HFFc6 (cell line): ENCODE measurements around the gene PPIB. TPM values are rescaled to one million over a fixed set of nuclear protein-coding genes. Genes with fewer than 3 reads are reported as not detected.
"Not testable (repeated sequence)": the region's sequence is repeated elsewhere in the genome, so short reads cannot be mapped to it uniquely, and the experiment has no call there.

ENCODE experiments used
- DNase-seq: peaks from one replicate; pipeline ENCODE4 v3.0.0-alpha.2; 2018
- H3K27ac Mint-ChIP-seq: 2 replicates; pipeline ENCODE4 v1.8.0; 2020; ENCODE audit warnings: mild to moderate bottlenecking, mixed read lengths
- H3K27me3 Mint-ChIP-seq: 2 replicates; pipeline ENCODE4 v1.8.0; 2021; ENCODE audit warnings: mild to moderate bottlenecking, moderate library complexity, mixed read lengths; ENCODE audit not compliant: insufficient read depth
- H3K36me3 Mint-ChIP-seq: 2 replicates; pipeline ENCODE4 v1.8.0; 2021; ENCODE audit warnings: low read depth, mixed read lengths
- H3K4me1 Mint-ChIP-seq: 2 replicates; pipeline ENCODE4 v1.8.0; 2020; ENCODE audit warnings: low read depth, mixed read lengths
- H3K4me3 Mint-ChIP-seq: 2 replicates; pipeline ENCODE4 v1.8.0; 2020; ENCODE audit warnings: mild to moderate bottlenecking, moderate library complexity, mixed read lengths
- H3K9me3 Mint-ChIP-seq: 2 replicates; pipeline ENCODE4 v1.8.0; 2020; ENCODE audit warnings: mild to moderate bottlenecking, mixed read lengths
- total RNA-seq, 6 experiments: library from RNA; stranded (reverse); fragmentation: NEBNext Ultra II Directional; extraction: Animal tissue kit (Norgen Biotek cat#: 25700); gene quantifications; 2 replicates in 1 of 6; 3 replicates in 5 of 6; pipeline ENCODE4 v1.2.3, GENCODE V29; 2021
- TF ChIP-seq, protein P1 (sequence below): fragments of 200-600 bp; sonication (generic); IDR thresholded peaks from 2 replicates; pipeline ENCODE4 v1.5.0; 2021; ENCODE audit warnings: antibody characterized with exemption, mild to moderate bottlenecking

The PPIB gene
- total RNA-seq, 6 experiments from 2014 or later: 1,000 to 1,254 (median 1,048) TPM

DNA sequence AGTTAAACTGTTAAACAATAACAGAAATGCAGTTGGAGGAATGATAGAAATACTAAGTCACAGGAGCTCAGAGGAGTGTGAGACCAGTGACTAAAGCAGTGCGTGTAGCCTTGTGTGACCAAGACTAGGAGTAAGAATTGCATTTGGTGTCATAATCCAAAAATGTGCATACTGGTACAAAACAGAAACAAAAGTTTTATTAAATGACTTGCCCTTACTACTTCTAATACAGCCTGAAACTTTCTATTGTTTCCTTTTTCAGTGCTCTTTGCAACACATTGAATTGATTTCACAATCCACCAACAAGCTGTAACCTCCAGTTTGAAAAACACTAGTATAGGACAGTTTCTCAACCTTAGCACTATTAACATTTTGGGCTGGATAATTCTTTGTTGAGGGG lies 49.9 kb downstream of the PPIB start:
- Mint-ChIP-seq H3K4me3 (no peak overlapping the region), H3K9me3 (no peaks in the 10 kb centered on the region), H3K4me1 (peaks cover 28% of the 10 kb centered on the region), H3K27ac (peak overlapping the region; percentile 17), H3K27me3 (peaks cover 2% of the 10 kb centered on the region), H3K36me3 (peaks cover 14% of the 10 kb centered on the region)
- TF ChIP-seq, protein P1, sequence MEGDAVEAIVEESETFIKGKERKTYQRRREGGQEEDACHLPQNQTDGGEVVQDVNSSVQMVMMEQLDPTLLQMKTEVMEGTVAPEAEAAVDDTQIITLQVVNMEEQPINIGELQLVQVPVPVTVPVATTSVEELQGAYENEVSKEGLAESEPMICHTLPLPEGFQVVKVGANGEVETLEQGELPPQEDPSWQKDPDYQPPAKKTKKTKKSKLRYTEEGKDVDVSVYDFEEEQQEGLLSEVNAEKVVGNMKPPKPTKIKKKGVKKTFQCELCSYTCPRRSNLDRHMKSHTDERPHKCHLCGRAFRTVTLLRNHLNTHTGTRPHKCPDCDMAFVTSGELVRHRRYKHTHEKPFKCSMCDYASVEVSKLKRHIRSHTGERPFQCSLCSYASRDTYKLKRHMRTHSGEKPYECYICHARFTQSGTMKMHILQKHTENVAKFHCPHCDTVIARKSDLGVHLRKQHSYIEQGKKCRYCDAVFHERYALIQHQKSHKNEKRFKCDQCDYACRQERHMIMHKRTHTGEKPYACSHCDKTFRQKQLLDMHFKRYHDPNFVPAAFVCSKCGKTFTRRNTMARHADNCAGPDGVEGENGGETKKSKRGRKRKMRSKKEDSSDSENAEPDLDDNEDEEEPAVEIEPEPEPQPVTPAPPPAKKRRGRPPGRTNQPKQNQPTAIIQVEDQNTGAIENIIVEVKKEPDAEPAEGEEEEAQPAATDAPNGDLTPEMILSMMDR: no peak
- DNase-seq: peak; percentile 19

DNA sequence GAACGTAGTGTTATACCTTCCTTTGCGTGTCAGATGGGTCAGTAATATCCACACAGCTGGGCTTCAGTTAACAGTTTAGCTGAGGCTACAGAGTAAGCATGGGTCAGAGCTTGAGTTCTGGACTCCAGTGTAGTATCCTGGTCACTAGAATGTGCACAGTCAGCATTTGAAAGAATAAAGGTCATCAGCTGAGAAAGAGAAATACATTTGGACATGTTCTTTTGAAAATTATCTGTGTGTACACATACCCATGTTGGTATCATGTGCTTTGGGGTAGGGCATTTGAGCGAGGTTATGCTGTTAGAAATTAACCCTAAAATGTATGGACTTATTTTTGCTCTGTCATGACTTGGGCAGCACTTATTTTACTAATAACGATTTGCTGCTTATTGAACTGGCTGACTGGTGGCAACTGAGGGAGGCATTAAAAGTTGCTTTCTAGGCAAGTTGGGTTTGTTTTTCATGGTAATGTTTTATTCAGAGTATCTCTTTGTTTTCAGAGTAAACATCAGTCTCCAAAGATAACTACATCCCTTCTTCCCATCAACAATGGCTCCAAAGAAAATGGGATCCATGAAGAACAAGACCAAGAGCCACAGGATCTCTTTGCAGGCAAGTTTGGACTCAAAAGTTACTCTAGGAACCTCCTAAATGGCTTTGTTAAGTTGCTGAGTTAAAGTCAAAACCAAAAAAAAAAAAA lies 50.6 kb downstream of the PPIB start:
- H3K27me3 Mint-ChIP-seq: peaks cover 2% of the 10 kb centered on the region
- TF ChIP-seq, protein P1: no peak
- no peak for DNase-seq
- H3K36me3 Mint-ChIP-seq: peaks cover 11% of the 10 kb centered on the region; the same call in 1 of the 2 replicates
- no peaks in the 10 kb centered on the region for H3K9me3 Mint-ChIP-seq
- peak overlapping the region; percentile 17 for H3K27ac Mint-ChIP-seq
- peaks cover 28% of the 10 kb centered on the region for H3K4me1 Mint-ChIP-seq
- no peak overlapping the region for H3K4me3 Mint-ChIP-seq

DNA sequence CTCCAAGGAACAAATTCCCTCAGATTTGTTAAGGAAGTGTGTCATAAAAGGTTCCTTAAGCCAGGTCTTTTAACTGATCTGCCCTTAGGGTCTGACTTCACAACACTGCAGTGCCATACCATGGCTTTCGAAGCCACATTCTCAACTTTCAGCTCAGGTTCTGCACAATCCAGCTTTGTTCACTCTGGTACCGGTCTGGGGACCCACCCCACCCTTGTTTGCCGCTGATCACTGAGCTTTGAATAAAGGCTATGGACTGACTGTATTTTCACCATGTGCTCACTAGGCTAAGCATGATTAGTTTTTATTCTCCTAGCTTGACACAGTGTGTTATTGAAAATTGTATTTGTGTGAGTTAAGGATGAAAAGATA lies 51.2 kb downstream of the PPIB start:
- Mint-ChIP-seq H3K4me3 (no peak overlapping the region), H3K27ac (no peak overlapping the region), H3K27me3 (peaks cover 2% of the 10 kb centered on the region), H3K4me1 (peaks cover 28% of the 10 kb centered on the region), H3K9me3 (no peaks in the 10 kb centered on the region), H3K36me3 (peaks cover 11% of the 10 kb centered on the region; the same call in 1 of the 2 replicates)
- TF ChIP-seq, protein P1: no peak
- DNase-seq: no peak

DNA sequence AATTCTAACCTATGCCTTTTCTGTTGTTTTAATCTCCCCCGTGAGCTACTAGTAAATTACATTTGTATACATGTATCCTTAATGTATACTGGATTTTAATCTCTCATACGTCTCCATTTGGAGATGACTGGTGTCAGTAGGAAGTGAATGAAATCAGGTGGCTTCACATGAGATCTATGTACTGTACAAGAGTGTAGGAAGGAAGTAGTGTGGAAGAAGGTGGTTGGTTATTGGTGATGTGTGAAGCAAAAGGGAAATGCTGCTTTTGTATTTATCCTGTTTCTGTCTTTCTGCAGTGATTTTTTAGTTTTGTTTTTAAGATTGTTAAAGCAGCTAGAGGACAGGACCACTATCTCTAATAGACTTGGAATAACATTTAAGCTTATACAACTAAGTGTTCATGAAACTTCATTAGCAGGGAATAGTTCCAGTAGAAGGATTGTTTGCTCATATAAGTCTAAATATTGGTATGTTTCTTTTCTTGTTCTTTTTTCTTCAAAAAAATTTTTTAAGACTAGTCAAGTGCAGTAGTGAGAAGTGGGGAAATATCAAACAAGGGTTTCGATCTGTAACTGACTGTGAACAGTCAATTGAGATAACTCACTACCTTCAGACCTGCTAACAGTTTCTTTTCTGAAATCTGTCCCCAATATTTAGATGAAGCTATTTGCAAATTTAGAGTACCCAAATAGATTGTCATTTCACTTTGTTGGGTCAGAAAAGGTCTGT lies 51.7 kb downstream of the PPIB start:
- Mint-ChIP-seq H3K4me3 (no peak overlapping the region), H3K36me3 (peaks cover 10% of the 10 kb centered on the region; the same call in 1 of the 2 replicates), H3K4me1 (peaks cover 28% of the 10 kb centered on the region), H3K27ac (peak overlapping the region; percentile 22; the same call in 1 of the 2 replicates), H3K27me3 (peaks cover 2% of the 10 kb centered on the region), H3K9me3 (no peaks in the 10 kb centered on the region)
- no peak for DNase-seq
- TF ChIP-seq, protein P1: no peak

DNA sequence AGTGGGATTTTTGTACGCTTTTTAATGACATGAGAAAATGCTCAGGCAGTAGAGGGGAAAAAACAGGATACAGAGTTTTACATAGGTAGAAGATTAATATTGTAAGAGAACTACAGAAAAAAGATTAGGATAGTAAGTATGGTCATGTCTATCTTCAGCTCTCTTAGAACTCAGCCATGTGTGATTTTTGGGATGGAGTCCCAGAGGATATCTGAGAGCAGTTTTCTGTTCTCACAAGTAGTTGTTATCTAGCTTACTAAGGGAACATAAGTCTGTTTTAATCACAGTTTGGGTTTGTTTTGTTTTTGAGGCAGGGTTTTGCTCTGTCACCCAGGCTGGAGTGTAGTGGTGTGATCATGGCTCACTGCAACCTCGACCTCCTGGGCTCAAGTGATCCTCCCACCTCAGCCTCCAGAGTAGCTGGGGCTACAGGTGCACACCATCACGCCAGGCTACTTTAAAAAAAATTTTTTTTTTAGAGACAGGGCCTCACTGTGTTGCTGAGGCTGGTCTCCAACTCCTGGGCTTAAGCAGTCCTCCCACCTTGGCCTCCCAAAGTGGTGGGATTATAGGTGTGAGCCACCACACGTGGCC lies 52.6 kb downstream of the PPIB start:
- DNase-seq, H3K9me3 Mint-ChIP-seq, H3K27me3 Mint-ChIP-seq, H3K27ac Mint-ChIP-seq, H3K36me3 Mint-ChIP-seq, H3K4me3 Mint-ChIP-seq: not testable (repeated sequence)
- peaks cover 28% of the 10 kb centered on the region for H3K4me1 Mint-ChIP-seq

DNA sequence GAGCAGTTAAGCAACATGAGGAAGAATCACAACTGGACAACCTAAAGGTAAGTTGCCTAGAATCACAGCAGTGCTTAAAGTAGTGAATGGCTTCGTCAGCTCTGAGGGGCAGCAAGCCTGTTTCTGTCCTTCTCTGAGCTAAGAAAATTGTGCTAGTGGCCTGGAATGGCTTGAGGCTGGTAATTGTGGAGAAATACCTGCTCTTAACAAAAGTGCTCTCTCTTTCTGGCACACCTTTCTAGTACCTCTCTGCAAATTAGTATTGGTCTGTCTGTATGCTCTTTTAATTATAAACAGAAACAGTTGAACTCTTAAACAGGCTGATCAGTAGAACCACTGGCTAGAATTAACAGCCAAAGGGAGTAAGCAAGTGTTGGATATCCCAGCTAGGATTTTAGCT lies 55.5 kb downstream of the PPIB start:
- DNase-seq: no peak
- H3K27me3 Mint-ChIP-seq: peaks cover 2% of the 10 kb centered on the region
- no peaks in the 10 kb centered on the region for H3K9me3 Mint-ChIP-seq
- H3K4me3 Mint-ChIP-seq: no peak overlapping the region
- H3K36me3 Mint-ChIP-seq: peaks cover 5% of the 10 kb centered on the region
- peaks cover 19% of the 10 kb centered on the region for H3K4me1 Mint-ChIP-seq
- TF ChIP-seq, protein P1: no peak
- no peak overlapping the region for H3K27ac Mint-ChIP-seq
